NCI-H82 treated with DMSO at 0.1 percent for 48 hours (cell line): ENCODE data around the gene RPL6.

ENCODE experiments used
- DNase-seq: peaks from one replicate; lab custom pipeline; 2025; ENCODE audit not compliant: unreplicated experiment; lab: John Stamatoyannopoulos, UW

RPL6 gene

DNA sequence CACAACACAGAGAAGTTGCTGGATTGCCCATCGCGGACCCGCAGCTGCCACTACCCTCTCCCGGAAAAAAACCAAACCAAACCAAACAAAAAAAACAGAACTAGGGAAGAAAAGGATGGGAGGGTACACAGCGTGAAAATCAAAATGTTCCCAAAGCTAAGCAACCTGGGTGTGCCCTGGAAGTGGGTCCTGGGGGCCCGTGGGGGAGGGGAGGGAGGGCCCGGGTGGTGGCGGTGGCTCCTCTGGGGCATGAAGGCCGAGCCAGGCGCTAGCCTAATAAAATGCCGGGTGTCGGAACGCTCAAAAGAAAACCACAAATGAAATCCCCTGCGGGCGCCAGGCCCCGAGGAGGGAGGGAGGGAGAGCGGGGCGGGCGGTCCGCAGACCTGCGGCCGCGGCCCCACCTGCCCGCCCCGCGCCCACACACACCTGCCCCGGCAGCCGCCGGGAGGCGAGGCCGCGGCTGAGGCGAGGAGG is 28.0 kb downstream of the RPL6 start:
- no peak for DNase-seq

DNA sequence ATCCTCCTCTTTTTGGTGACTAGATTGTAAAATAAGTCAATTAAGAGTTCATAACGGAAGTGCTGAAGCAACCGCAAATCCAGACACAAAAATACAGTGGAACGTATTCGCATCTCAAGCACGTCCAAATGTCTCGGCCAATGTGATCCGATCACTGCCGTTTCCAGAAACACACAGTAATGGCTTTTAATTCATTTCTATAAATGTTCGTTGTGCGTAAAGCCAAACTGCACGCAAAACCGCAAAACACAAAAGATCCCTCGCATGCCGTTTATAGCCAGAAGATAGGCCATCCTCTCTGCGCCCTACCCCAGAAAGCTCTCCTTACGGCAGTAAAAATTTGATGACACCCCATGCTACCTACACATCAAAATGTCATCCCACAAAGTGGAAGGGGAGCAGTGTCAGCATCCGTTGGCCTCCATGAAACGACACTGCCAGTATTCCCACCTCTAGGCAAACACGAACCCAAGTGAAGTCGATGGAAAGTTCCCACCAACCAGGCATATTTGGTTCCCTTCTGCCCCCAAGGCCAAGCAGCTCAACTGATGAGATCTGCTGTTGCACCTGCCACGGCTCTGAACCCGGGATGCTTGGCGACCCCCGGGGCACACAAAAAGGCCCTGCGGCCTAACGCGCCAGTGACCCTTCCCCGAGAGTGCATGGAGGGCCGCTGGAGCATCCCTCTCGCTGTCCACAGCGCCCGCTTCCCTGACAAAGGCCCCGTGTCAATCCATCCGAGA is 28.6 kb downstream of the RPL6 start:
- DNase-seq = no peak

DNA sequence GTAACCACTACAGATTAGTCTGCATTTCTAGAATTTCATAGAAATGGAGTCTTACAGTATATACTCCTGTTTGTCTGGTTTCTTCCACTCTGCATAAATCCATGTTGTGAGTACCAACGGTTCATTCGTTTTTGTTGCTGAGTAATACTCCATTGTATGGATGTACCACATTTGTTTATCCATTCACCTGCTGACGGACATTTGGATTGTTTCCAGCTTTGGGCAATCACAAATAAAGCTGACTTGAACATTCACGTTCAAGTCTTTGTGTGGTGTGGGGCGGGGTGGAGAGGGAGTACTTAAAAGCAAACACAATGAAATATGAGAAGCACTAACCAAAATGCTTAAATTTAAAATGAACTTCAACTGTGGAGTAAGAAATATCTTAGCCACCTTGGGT is 34.3 kb downstream of the RPL6 start:
- DNase-seq = no peak

DNA sequence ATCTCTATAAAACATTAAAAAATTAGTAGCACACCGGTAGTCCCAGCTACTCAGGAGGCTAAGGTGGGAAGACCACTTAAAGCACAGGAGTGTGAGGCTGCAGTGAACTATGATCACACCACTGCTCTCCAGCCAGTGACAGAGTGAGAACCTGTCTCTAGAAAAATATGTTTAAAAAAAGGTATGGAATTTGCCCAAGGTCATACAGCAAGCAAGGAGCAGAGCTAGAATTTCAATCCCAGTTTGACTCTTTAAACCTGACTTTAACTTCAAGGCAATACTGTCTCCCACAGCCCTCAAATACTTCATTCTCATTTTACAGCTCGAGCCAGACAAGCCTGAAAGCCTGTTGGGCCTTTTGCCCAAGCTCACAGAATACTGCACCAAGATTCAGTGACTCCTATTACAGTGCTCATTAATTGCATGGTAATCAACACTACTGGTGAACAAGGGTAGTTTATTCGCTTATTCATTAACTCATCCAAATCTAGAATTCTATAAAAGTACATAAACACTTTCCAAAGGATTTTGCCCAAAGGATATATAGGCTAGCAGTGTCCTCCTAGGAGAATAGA is 35.2 kb downstream of the RPL6 start:
- no peak for DNase-seq

DNA sequence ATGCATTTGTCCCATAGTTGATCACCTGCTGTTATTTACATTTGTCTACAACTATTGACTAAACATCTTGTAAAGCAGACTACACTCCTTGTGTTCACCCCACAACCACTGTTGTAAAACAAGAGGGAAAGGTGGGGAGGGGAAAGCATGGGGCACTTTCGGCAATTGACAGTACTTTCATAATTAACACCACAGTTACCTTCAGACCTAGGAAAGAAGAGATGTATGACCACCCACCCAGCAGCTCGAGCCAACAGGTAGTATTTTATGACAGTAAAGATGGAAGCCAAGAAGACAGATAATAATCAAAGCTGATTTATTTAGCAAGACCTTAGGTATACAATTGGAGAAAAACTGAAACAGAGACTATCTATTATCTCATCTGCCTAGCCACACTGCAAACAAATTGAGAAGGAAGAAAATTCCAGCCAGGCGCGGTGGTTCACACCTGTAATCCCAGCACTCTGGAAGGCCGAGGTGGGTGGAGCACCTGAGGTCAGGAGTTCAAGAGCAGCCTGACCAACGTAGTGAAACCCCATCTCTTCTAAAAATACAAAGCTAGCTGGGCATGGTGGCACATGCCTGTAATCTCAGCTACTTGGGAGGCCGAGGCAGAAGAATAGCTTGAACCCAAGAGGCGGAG is 38.4 kb downstream of the RPL6 start:
- no peak for DNase-seq

DNA sequence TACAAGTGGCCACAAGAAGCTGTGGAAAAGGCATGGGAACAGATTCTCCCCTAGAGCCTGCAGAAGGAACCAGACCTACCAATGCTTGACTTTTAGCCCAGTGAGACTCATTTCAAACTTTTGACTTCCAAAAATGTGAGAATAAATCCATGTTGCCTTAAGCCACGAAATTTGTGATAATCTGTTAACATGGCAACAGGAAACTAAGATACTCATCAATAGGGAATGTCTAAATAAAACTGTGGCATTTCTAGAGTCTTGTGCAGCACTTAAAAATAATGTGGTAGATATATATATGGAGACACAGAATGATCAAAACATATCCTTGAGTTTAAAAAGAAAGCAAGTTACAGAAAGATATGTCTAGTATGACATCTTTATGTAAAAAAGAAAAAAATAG is 39.2 kb downstream of the RPL6 start:
- DNase-seq = no peak

DNA sequence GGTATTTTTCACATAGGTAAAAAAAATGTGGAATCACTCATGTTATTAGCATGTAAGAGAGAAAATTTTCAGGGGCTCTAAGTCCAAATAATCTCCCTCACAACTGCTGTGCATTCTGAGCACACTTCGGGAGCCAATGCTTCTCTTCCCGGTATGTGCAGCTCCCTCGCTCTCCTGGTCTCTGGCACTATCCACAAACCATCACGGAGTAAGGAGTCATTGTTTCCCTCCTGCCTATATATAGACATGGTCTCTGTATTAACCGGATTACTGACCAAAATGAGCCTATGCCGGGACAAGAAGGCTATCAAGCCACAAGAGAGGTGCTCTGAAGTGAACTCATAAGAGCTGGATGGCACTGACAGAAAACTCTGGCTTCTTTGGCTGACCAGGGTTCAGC is 40.5 kb downstream of the RPL6 start:
- DNase-seq = peak; percentile 77

DNA sequence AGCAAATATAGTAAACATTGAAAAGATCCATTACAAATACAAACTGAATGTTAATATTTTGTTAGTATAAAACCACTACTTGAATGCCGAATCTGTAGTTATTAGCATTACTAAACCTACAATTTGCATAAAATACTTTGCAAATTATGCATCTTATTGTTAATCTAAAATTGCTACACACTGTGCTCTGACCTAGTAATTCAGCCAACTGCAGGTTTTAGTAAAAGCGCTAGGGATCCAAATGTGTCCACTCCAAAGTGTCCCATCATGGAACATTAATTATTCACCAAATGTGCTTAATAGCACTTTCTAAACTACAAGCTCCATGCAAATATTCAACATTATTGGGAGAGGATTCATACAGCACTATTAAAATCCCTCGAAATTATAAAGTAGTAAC is 41.4 kb downstream of the RPL6 start:
- DNase-seq = no peak

DNA sequence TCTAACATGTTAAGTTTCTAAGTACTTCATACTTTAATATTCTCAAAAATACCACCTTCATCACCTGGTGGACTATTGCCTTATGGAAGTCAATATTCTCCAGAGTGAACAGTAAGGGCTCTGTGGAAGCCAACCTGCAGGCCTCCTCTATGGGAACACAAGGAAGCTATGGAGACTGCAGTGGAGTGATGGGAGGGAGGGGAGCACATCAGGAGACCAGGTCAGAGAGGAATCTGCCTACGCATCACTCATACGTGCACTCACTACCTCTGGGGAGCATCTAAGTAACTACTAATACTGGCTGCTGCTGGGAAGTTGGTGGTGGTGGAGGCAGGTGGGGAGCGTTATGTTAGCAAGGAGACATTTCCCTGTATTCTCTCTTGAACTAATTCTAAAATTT is 47.1 kb downstream of the RPL6 start:
- DNase-seq = no peak

DNA sequence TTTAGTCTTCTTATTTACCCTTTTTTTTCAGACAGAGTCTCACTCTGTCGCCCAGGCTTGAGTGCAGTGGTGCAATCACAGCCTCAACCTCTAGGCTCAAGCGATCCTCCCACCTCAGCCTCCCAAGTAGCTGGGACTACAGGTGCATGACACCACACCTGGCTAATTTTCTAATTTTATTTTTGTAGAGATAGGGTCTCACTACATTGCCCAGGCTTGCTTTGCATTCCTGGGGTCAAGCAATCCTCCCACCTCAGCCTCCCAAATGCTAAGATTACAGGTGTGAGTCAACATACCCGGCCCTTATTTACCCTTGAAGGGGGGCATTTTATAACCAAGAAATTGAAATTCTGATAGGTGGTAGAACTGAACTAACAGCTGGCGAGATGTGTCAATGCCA is 48.1 kb downstream of the RPL6 start:
- DNase-seq = no peak

DNA sequence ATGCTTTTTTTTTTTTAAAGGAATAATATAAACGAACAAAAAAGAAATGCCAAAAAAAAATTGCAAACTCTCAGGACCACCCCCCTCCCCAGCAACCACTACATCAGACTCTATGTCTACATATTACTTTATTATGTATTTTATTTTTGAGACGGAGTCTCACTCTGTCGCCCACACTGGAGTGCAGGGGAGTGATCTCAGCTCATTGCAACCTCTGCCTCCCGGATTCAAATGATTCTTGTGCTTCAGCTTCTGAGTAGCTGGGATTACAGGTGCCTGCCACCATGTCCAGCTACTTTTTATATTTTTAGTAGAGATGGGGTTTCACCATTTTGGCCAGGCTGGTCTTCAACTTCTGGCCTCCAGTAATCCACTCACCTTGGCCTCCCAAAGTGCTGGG is 50.1 kb downstream of the RPL6 start:
- no peak for DNase-seq

DNA sequence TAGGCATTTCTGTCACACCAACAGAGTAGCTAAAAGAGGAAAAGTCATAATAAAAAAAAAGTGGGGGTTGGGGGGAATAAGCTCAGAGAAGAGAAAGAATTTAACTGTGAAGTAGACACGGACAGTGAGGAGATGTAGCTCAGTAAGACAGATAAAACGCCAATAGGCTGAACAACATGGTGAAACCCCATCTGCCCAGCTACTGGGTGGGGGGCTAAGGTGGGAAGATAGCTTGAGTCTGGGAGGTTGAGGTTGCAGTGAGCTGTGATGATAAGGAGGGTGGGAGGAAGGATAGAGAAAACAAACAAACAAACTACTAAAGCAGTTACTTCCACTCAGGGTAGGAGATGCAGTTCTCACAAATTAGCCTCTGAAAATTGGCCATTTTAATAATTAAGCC is 52.2 kb downstream of the RPL6 start:
- DNase-seq = no peak
